ENCODE measurements around the gene ABCE1. TPM values are rescaled to one million over a fixed set of nuclear protein-coding genes. Genes with fewer than 3 reads are reported as not detected.

The ABCE1 gene
- total and polyA plus RNA-seq, 4 donors = 19.0 to 72.6 (median 44.8) TPM

DNA sequence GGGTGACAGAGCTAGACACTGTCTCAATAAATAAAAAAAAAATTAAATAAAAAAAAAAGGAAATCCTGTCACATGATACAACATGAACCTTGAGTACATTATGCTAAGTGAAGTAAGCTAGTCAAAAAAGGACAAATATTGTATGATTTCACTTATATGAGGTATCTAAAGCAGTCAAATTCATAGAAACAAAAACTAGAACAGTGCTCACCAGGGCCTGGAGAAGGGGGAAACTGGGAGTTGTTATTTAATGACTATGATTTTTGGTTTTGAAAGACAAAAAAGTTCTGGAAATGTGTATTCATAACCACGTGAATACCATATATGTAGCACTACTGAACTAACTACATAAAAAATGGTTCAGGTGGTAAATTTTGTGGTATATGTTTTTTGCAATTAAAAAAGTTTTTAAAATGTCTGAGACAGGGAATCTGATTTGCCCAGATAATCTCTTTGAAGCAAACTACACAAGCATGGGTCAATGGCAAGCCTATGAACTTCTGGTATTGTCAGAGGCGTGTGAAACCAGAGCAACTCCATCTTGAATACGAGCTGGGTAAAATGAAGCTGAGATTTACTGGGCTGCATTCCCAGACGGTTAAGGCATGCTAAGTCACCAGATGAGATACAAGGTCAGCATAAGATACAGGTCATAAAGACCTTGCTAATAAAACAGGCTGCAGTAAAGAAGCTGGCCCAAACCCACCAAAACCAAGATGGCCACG, 42.4 kb upstream of the ABCE1 start:
- TF ChIP-seq, protein P1, sequence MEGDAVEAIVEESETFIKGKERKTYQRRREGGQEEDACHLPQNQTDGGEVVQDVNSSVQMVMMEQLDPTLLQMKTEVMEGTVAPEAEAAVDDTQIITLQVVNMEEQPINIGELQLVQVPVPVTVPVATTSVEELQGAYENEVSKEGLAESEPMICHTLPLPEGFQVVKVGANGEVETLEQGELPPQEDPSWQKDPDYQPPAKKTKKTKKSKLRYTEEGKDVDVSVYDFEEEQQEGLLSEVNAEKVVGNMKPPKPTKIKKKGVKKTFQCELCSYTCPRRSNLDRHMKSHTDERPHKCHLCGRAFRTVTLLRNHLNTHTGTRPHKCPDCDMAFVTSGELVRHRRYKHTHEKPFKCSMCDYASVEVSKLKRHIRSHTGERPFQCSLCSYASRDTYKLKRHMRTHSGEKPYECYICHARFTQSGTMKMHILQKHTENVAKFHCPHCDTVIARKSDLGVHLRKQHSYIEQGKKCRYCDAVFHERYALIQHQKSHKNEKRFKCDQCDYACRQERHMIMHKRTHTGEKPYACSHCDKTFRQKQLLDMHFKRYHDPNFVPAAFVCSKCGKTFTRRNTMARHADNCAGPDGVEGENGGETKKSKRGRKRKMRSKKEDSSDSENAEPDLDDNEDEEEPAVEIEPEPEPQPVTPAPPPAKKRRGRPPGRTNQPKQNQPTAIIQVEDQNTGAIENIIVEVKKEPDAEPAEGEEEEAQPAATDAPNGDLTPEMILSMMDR (IDR thresholded peaks at IDR 0.05; ENCODE audit: control extremely low read depth, extremely low read depth) = no peak
- no peak overlapping the region for H3K4me3 ChIP-seq
- H3K9ac ChIP-seq (ENCODE audit: insufficient read depth in 1 of 2, low read length in 2 of 2) = no peak overlapping the region
- H3K27ac ChIP-seq (ENCODE audit: low read depth in 1 of 2, low read length in 1 of 2) = no peak overlapping the region
- ATAC-seq (ENCODE audit: insufficient read depth, low FRiP score) (no peak), DNase-seq (no peak)
- H3K27me3 ChIP-seq (ENCODE audit: control insufficient read depth in 3 of 3, insufficient read depth in 3 of 3, low read length in 2 of 3) = no peaks in the 10 kb centered on the region
- no peaks in the 10 kb centered on the region for H3K9me3 ChIP-seq (ENCODE audit: control insufficient read depth in 4 of 4, insufficient read depth in 3 of 4, low read length in 3 of 4)
- H3K36me3 ChIP-seq (ENCODE audit: control insufficient read depth in 4 of 4, insufficient read depth in 4 of 4, low read length in 4 of 4) = peaks cover 0 to 2% (median under 1%) of the 10 kb centered on the region in 4 donors
- peaks cover 0 to 4% (median 0%) of the 10 kb centered on the region in 5 donors for H3K4me1 ChIP-seq (ENCODE audit: control insufficient read depth in 5 of 5, insufficient read depth in 5 of 5, low read length in 5 of 5)
- 96 to 97% methylated on average over 5 of the region's 5 CpGs for WGBS, 2 donors

DNA sequence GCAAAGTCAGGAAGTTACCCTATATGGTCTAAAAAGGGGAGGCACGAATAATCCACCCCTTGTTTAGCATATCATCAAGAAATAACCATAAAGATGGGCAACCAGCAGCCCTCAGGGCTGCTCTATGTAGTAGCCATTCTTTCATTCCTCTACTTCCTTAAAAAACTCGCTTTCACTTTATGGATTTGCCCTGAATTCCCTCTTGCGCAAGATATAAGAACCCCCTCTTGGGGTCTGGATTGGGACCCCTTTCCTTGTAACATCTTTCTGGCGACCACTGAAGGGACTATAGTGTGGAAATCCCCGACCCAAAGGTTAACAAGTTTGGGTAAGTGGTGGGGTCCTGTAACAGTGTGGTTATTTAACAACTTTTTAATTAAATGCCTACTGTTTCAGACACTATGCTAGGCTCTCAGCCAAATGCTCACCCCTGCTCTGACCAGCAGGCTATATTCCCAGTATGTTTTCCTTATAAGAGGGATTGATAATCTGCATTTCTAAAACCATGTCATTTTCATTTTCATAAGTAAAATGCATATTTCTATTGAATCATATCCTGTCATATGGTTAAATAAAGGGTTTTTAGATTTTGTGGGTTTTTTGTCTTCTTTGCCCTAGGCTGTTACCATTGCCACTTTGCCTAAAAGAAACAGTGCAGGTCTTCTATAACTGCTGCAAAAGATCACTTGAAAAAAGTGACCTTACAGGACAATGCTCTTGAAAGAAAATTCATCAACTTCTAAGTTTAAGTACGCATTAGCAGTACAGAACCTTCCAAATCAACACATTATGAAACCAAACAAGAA, 41.6 kb upstream of the ABCE1 start:
- TF ChIP-seq, protein P1 (IDR thresholded peaks at IDR 0.05; ENCODE audit: control extremely low read depth, extremely low read depth) = no peak
- ATAC-seq (ENCODE audit: insufficient read depth, low FRiP score) = no peak
- Histone ChIP-seq H3K27me3 (ENCODE audit: control insufficient read depth in 3 of 3, insufficient read depth in 3 of 3, low read length in 2 of 3) (no peaks in the 10 kb centered on the region), H3K4me1 (ENCODE audit: control insufficient read depth in 5 of 5, insufficient read depth in 5 of 5, low read length in 5 of 5) (peaks cover 0 to 4% (median 0%) of the 10 kb centered on the region in 5 donors), H3K9ac (ENCODE audit: insufficient read depth in 1 of 2, low read length in 2 of 2) (no peak overlapping the region), H3K9me3 (ENCODE audit: control insufficient read depth in 4 of 4, insufficient read depth in 3 of 4, low read length in 3 of 4) (no peaks in the 10 kb centered on the region), H3K36me3 (ENCODE audit: control insufficient read depth in 4 of 4, insufficient read depth in 4 of 4, low read length in 4 of 4) (peaks cover 0 to 2% (median 0%) of the 10 kb centered on the region in 4 donors), H3K4me3 (no peak overlapping the region), H3K27ac (ENCODE audit: low read depth in 1 of 2, low read length in 1 of 2) (no peak overlapping the region)
- WGBS, 2 donors = 90 to 94% methylated on average over 6 of the region's 6 CpGs
- DNase-seq = no peak

DNA sequence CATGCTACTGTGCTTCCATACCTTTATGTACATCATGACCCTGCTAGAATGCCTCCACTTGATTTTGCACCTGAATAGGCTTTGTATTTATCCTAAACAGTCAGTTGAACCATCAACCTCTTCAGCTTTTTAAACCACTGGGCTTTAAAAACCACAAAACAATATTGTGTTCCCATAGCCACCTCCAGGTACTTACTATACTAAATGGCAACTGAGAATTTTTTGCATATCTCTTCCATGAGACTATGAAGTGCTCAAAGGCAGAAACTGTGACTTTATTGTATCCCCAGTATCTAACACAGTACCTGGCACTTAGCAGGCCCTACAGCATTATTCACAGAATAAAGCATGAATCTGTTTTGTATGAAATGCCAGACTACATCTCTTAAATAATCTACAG, 39.9 kb upstream of the ABCE1 start:
- H3K27ac ChIP-seq (ENCODE audit: low read depth in 1 of 2, low read length in 1 of 2) = no peak overlapping the region
- no peaks in the 10 kb centered on the region for H3K9me3 ChIP-seq (ENCODE audit: control insufficient read depth in 4 of 4, insufficient read depth in 3 of 4, low read length in 3 of 4)
- DNase-seq (no peak), ATAC-seq (ENCODE audit: insufficient read depth, low FRiP score) (no peak)
- H3K36me3 ChIP-seq (ENCODE audit: control insufficient read depth in 4 of 4, insufficient read depth in 4 of 4, low read length in 4 of 4) = peaks cover 0 to 6% (median 1%) of the 10 kb centered on the region in 4 donors
- H3K4me3 ChIP-seq = no peak overlapping the region
- H3K4me1 ChIP-seq (ENCODE audit: control insufficient read depth in 5 of 5, insufficient read depth in 5 of 5, low read length in 5 of 5) = peaks cover 0 to 4% (median 0%) of the 10 kb centered on the region in 5 donors
- TF ChIP-seq, protein P1 (IDR thresholded peaks at IDR 0.05; ENCODE audit: control extremely low read depth, extremely low read depth) = no peak
- H3K9ac ChIP-seq (ENCODE audit: insufficient read depth in 1 of 2, low read length in 2 of 2) = no peak overlapping the region
- H3K27me3 ChIP-seq (ENCODE audit: control insufficient read depth in 3 of 3, insufficient read depth in 3 of 3, low read length in 2 of 3) = no peaks in the 10 kb centered on the region
